ENCODE data around the gene EXOC7. TPM values are rescaled to one million over a fixed set of nuclear protein-coding genes. Genes with fewer than 3 reads are reported as not detected.

Gene EXOC7
- total RNA-seq, 2 experiments from 2014 or later, result 88.1 to 90.6 TPM

DNA sequence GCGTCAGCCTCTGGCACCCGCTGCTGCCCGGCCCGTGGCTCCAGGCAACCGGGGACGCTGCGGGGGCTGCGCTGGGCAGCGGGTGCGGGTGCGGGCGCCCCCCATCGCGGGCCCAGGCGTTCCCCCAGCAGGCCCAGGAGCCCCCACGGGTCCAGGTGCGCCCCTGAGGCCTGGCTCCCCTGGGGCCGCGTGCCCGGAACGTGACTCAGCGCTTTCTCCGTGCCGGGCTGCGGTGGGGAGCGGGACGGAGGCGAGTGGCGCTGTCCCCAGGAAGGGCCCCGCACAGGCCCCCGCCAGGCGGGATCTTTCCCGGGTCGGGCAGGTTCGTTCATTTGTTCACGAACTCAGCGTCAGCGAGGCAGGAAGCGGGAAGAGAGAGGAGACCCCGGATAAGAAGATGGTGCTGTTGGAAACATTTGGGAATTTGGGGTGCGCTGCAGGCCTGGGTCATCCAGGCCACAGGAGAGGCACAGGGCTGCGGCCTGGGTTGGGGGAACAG lies 18.4 kb upstream of the EXOC7 start:
- Histone ChIP-seq H3K4me3 (ENCODE audit: low read length) (peak overlapping the region; percentile 52), H3K27me3 (ENCODE audit: control insufficient read depth in 1 of 2, insufficient read depth in 2 of 2, low read length in 2 of 2) (no peaks in the 10 kb centered on the region), H3K27ac (ENCODE audit: low read depth in 1 of 2, low read length in 2 of 2) (no peak overlapping the region), H3K4me1 (ENCODE audit: insufficient read depth, low read length) (peaks cover 31% of the 10 kb centered on the region), H3K9me3 (ENCODE audit: control insufficient read depth in 1 of 2, insufficient read depth in 1 of 2, low read length in 2 of 2) (no peaks in the 10 kb centered on the region), H3K36me3 (ENCODE audit: insufficient read depth, low read length) (no peaks in the 10 kb centered on the region)
- peak; percentile 12 for ATAC-seq (ENCODE audit: poor library complexity)
- TF ChIP-seq, protein P1, sequence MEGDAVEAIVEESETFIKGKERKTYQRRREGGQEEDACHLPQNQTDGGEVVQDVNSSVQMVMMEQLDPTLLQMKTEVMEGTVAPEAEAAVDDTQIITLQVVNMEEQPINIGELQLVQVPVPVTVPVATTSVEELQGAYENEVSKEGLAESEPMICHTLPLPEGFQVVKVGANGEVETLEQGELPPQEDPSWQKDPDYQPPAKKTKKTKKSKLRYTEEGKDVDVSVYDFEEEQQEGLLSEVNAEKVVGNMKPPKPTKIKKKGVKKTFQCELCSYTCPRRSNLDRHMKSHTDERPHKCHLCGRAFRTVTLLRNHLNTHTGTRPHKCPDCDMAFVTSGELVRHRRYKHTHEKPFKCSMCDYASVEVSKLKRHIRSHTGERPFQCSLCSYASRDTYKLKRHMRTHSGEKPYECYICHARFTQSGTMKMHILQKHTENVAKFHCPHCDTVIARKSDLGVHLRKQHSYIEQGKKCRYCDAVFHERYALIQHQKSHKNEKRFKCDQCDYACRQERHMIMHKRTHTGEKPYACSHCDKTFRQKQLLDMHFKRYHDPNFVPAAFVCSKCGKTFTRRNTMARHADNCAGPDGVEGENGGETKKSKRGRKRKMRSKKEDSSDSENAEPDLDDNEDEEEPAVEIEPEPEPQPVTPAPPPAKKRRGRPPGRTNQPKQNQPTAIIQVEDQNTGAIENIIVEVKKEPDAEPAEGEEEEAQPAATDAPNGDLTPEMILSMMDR (IDR thresholded peaks at IDR 0.05), result no peak
- no peaks in the 10 kb centered on the region for H3K27me3 Mint-ChIP-seq
- CTCF ChIA-PET, result interaction anchor here (0.6 to 9.6 kb wide), 50 partner anchors 13 to 232 kb away, joined by 3 to 130 read pairs (median 4); partner anchors contain the start of genes CDK3, FOXJ1, PRPSAP1 and SRP68
- H3K36me3 Mint-ChIP-seq (ENCODE audit: low read depth), result no peaks in the 10 kb centered on the region
- H3K27ac Mint-ChIP-seq, result peak overlapping the region; percentile 42
- POLR2A ChIA-PET, result interaction anchor here (0.9 to 4.5 kb wide), 6 partner anchors 30 to 158 kb away, joined by 3 to 43 read pairs (median 5); partner anchors contain the start of gene UBALD2
- H3K9me3 Mint-ChIP-seq, result no peaks in the 10 kb centered on the region
- H3K4me1 Mint-ChIP-seq (ENCODE audit: low read depth), result peaks cover 17% of the 10 kb centered on the region
- intact Hi-C loops (cut with DNase I, micrococcal nuclease), result loop anchor here (1.0 to 5.0 kb wide), 5 partner anchors 60 to 275 kb away; no protein-coding TSS in a partner anchor
- peak in 3 of 14 experiments; percentile 21 to 49 (median 41) for DNase-seq
- no peak overlapping the region for H3K4me3 Mint-ChIP-seq

DNA sequence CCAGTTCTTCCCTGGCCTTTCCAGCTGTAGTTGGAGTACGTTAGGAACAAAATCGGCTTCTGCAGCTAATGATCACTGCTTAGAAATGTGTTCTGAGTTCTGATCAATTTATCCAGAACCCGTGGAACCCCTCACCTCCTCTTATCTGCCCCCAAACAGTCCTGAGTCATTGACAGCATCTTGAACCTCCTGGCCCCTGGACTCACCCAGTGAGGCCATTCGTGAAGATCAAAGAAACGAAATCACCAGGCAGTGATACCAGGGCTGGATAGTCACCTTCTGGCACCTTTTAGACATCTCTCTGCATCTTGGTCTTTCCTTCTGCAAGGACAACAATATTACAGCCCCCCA lies 17.0 kb upstream of the EXOC7 start:
- peaks cover 5% of the 10 kb centered on the region for H3K4me1 Mint-ChIP-seq (ENCODE audit: low read depth)

DNA sequence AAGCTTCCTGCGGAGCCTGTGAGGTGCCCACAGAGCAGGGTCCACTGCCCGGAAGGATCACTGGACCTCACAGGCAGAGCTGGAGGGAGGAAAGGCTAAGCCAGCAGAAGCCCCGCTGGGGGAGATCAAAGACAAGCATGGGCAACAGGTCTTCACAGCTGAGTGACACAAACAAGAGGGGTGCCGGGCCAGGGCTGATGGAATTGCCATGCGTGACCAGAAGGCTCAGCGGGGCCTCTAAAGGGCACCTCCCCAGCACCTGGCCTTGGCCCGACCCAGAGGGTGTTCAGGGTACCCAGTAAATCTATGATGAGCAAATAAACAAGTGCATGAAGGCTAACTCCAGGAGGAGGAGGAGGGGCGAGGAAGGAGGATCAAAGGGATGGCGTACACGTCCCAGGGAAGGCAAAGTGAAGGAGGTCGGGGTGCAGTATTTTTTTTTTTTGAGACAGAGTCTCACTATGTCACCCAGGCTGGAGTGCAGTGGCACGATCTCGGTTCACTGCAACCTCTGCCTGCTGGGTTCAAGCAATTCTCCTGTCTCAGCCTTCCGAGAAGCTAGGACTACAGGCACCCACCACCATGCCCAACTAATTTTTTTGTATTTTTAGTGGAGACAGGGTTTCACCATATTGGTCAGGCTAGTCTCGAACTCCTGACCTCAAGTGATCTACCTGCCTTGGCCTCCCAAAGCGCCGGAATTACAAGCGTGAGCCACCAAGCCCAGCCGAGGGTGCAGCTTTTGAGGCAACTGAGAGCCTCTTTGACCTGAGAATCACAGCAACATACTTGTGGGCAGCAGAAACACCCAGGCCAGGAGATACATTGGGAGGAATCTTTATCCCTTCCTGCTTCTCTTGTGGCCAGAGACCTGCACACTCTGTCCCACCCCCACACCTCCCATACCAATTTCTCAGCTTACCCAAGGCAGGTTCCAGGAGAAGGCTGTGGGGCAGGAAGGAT lies 16.1 kb upstream of the EXOC7 start:
- H3K9me3 ChIP-seq (ENCODE audit: control insufficient read depth in 1 of 2, insufficient read depth in 1 of 2, low read length in 2 of 2), result no peaks in the 10 kb centered on the region
- no peaks in the 10 kb centered on the region for H3K27me3 ChIP-seq (ENCODE audit: control insufficient read depth in 1 of 2, insufficient read depth in 2 of 2, low read length in 2 of 2)
- no peak overlapping the region for H3K27ac ChIP-seq (ENCODE audit: low read depth in 1 of 2, low read length in 2 of 2)
- CTCF ChIA-PET, result interaction anchor here (1.2 to 9.6 kb wide), 2 partner anchors 62 to 160 kb away, joined by 5 to 130 read pairs; no protein-coding TSS in a partner anchor
- intact Hi-C loops (cut with DNase I, micrococcal nuclease), result loop anchor here (2.0 to 5.0 kb wide), 3 partner anchors 178 to 278 kb away; no protein-coding TSS in a partner anchor
- H3K4me3 ChIP-seq (ENCODE audit: low read length), result no peak overlapping the region
- POLR2A ChIA-PET, result interaction anchor here (0.6 to 4.5 kb wide), 5 partner anchors 16 to 160 kb away, joined by 3 to 43 read pairs (median 4); no protein-coding TSS in a partner anchor
- DNase-seq (no peak), ATAC-seq (ENCODE audit: poor library complexity) (no peak)
- TF ChIP-seq, protein P1 (IDR thresholded peaks at IDR 0.05), result no peak
- Mint-ChIP-seq H3K36me3 (ENCODE audit: low read depth) (no peaks in the 10 kb centered on the region), H3K4me1 (ENCODE audit: low read depth) (peaks cover 5% of the 10 kb centered on the region), H3K9me3 (no peaks in the 10 kb centered on the region), H3K27ac (no peak overlapping the region), H3K4me3 (no peak overlapping the region), H3K27me3 (no peaks in the 10 kb centered on the region)
- peaks cover 25% of the 10 kb centered on the region for H3K4me1 ChIP-seq (ENCODE audit: insufficient read depth, low read length)
- H3K36me3 ChIP-seq (ENCODE audit: insufficient read depth, low read length), result no peaks in the 10 kb centered on the region

More for the DNA sequence above, 17.0 kb upstream of the EXOC7 start:
- ATAC-seq (ENCODE audit: poor library complexity), result no peak
- DNase-seq, result no peak
- H3K27ac Mint-ChIP-seq, result no peak overlapping the region
- no peaks in the 10 kb centered on the region for H3K36me3 Mint-ChIP-seq (ENCODE audit: low read depth)
- ChIA-PET POLR2A (interaction anchor here (0.6 to 4.5 kb wide), 5 partner anchors 25 to 159 kb away, joined by 3 to 43 read pairs (median 3); no protein-coding TSS in a partner anchor), CTCF (interaction anchor here (0.8 to 9.6 kb wide), 24 partner anchors 20 to 181 kb away, joined by 3 to 130 read pairs (median 6); partner anchors contain the start of genes FOXJ1, UBALD2 and ZACN)
- no peaks in the 10 kb centered on the region for H3K9me3 Mint-ChIP-seq
- H3K27ac ChIP-seq (ENCODE audit: low read depth in 1 of 2, low read length in 2 of 2), result no peak overlapping the region
- intact Hi-C loops (cut with DNase I, micrococcal nuclease), result loop anchor here (1.0 to 5.0 kb wide), 5 partner anchors 62 to 277 kb away; no protein-coding TSS in a partner anchor
- no peak overlapping the region for H3K4me3 Mint-ChIP-seq
- TF ChIP-seq, protein P1 (IDR thresholded peaks at IDR 0.05), result no peak
- no peaks in the 10 kb centered on the region for H3K9me3 ChIP-seq (ENCODE audit: control insufficient read depth in 1 of 2, insufficient read depth in 1 of 2, low read length in 2 of 2)
- peaks cover 25% of the 10 kb centered on the region for H3K4me1 ChIP-seq (ENCODE audit: insufficient read depth, low read length)
- H3K4me3 ChIP-seq (ENCODE audit: low read length), result no peak overlapping the region
- no peaks in the 10 kb centered on the region for H3K36me3 ChIP-seq (ENCODE audit: insufficient read depth, low read length)
- no peaks in the 10 kb centered on the region for H3K27me3 ChIP-seq (ENCODE audit: control insufficient read depth in 1 of 2, insufficient read depth in 2 of 2, low read length in 2 of 2)
- H3K27me3 Mint-ChIP-seq, result no peaks in the 10 kb centered on the region
